ENCODE results near the gene GRM8.

The GRM8 gene

DNA sequence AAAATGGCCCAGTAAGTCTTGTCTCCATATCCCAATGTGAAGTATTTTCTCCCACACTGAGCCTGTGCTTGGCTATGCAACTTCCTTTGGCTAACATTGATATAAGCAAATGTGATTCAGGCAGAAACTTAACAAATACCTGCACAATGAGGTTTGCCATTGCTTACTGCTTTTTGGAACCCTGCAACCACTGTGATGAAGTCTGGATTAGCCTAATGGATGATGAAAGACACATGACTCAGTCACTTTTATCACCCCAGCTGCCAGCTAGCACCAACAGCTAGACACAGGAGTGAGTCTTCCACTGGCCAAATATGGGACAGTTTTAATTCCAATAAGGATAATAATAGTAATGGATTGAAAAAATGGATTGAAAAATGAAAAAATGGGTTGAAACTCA lies 854.5 kb downstream of the GRM8 start:
- no peak for TF ChIP-seq TCF12 (IDR thresholded peaks at IDR 0.05; ENCODE audit: low read depth)
- TF ChIP-seq CREB1 (IDR thresholded peaks at IDR 0.05; ENCODE audit: low read depth): no peak
- TF ChIP-seq, protein P1, sequence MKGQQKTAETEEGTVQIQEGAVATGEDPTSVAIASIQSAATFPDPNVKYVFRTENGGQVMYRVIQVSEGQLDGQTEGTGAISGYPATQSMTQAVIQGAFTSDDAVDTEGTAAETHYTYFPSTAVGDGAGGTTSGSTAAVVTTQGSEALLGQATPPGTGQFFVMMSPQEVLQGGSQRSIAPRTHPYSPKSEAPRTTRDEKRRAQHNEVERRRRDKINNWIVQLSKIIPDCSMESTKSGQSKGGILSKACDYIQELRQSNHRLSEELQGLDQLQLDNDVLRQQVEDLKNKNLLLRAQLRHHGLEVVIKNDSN (IDR thresholded peaks at IDR 0.05): no peak
- TF ChIP-seq TEAD4 (IDR thresholded peaks at IDR 0.05): no peak
- TF ChIP-seq RAD21 (IDR thresholded peaks at IDR 0.05; ENCODE audit: low read depth): no peak
- no peak for TF ChIP-seq ZBTB7A (IDR thresholded peaks at IDR 0.05; ENCODE audit: low read depth)
- TF ChIP-seq, protein P2, sequence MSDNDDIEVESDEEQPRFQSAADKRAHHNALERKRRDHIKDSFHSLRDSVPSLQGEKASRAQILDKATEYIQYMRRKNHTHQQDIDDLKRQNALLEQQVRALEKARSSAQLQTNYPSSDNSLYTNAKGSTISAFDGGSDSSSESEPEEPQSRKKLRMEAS (IDR thresholded peaks at IDR 0.05): no peak
- no peak for TF ChIP-seq CEBPB (IDR thresholded peaks at IDR 0.05)
- TF ChIP-seq EGR1 (IDR thresholded peaks at IDR 0.05): no peak
- no peak for TF ChIP-seq TAF1 (IDR thresholded peaks at IDR 0.05; ENCODE audit: low read depth)
- TF ChIP-seq, protein P3, sequence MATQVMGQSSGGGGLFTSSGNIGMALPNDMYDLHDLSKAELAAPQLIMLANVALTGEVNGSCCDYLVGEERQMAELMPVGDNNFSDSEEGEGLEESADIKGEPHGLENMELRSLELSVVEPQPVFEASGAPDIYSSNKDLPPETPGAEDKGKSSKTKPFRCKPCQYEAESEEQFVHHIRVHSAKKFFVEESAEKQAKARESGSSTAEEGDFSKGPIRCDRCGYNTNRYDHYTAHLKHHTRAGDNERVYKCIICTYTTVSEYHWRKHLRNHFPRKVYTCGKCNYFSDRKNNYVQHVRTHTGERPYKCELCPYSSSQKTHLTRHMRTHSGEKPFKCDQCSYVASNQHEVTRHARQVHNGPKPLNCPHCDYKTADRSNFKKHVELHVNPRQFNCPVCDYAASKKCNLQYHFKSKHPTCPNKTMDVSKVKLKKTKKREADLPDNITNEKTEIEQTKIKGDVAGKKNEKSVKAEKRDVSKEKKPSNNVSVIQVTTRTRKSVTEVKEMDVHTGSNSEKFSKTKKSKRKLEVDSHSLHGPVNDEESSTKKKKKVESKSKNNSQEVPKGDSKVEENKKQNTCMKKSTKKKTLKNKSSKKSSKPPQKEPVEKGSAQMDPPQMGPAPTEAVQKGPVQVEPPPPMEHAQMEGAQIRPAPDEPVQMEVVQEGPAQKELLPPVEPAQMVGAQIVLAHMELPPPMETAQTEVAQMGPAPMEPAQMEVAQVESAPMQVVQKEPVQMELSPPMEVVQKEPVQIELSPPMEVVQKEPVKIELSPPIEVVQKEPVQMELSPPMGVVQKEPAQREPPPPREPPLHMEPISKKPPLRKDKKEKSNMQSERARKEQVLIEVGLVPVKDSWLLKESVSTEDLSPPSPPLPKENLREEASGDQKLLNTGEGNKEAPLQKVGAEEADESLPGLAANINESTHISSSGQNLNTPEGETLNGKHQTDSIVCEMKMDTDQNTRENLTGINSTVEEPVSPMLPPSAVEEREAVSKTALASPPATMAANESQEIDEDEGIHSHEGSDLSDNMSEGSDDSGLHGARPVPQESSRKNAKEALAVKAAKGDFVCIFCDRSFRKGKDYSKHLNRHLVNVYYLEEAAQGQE (IDR thresholded peaks at IDR 0.05; ENCODE audit: low read depth): no peak
- no peak for TF ChIP-seq NFIC (IDR thresholded peaks at IDR 0.05)
- no peak for TF ChIP-seq FOXM1 (IDR thresholded peaks at IDR 0.05; ENCODE audit: borderline replicate concordance, low read depth)
- TF ChIP-seq YY1 (IDR thresholded peaks at IDR 0.05; ENCODE audit: low read depth): no peak
- no peak for TF ChIP-seq EP300 (IDR thresholded peaks at IDR 0.05; ENCODE audit: borderline replicate concordance)

DNA sequence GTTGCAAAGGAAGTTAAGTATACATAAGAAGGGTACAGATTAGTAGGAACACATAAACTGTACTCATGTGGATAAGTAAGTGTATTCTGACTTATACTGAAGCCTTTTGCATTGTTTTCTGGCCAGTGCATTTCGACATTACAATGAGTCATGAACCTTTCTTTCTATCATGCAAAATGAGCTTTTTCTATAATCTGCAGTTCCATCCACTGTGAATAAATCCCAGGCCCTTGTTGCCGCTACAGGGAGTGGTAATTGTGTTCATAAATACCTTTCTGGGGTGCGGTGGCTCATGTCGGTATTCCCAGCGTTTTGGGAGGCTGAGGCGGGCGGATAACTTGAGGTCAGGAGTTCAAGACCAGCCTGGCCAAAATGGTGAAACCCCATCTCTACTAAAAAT lies 858.3 kb downstream of the GRM8 start:
- TF ChIP-seq YY1 (IDR thresholded peaks at IDR 0.05; ENCODE audit: low read depth) (no peak), CREB1 (IDR thresholded peaks at IDR 0.05; ENCODE audit: low read depth) (no peak)

Measured in Ishikawa (cell line).